ENCODE measurements around the gene PTPN18. TPM values are rescaled to one million over a fixed set of nuclear protein-coding genes. Genes with fewer than 3 reads are reported as not detected.
"Not testable (repeated sequence)": the region's sequence is repeated elsewhere in the genome, so short reads cannot be mapped to it uniquely, and the experiment has no call there.

PTPN18 gene
- polyA plus RNA-seq, 1 experiment: 24.4 TPM

DNA sequence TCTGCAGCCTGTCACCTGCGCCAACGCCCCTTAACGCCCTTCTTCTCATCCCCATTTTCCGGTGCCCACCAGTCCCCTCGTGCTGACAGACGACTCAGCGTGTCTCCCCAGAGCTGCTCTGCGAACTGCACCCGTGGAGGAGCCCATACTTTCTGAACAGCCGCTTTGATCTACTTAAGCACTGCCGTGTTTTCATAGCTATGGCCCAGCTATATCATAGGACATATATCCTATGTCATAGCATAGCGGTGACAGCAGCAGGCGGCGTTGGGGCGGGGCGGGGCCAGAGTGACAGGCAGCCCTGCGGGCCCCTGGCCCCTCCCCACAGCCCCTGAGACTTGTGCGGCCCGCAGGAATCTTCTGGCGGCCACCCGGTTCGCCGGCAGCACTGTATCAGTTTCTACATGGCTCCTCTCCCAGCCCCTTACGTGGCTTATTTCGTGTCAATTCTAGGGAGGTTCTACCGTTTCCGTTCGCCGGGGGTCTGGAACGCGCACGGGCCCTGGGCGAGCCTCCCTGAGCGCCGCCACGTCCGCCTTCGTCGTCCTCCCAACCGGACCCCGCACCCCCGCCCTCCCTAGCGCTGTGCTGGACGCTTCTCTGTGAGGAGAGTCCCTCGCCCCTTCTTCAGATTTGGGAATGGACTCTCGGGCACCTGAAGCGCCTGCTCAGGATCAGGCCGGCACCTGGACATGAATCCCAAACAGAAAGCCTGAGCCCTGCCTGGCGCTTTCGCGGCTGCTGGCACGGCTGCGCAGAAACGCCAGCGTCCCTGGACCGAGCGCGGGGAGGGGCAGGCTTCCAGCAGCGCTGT, 35.4 kb downstream of the PTPN18 start:
- POLR2A ChIA-PET: interaction anchor here (0.6 kb wide), 1 partner anchor 746 kb away, joined by 3 read pairs; no protein-coding TSS in a partner anchor
- CTCF ChIA-PET: interaction anchor here (1.2 kb wide), 1 partner anchor 36 kb away, joined by 4 read pairs; no protein-coding TSS in a partner anchor
- H3K27me3 ChIP-seq (ENCODE audit: control insufficient read depth, insufficient read depth, low read length): no peaks in the 10 kb centered on the region

DNA sequence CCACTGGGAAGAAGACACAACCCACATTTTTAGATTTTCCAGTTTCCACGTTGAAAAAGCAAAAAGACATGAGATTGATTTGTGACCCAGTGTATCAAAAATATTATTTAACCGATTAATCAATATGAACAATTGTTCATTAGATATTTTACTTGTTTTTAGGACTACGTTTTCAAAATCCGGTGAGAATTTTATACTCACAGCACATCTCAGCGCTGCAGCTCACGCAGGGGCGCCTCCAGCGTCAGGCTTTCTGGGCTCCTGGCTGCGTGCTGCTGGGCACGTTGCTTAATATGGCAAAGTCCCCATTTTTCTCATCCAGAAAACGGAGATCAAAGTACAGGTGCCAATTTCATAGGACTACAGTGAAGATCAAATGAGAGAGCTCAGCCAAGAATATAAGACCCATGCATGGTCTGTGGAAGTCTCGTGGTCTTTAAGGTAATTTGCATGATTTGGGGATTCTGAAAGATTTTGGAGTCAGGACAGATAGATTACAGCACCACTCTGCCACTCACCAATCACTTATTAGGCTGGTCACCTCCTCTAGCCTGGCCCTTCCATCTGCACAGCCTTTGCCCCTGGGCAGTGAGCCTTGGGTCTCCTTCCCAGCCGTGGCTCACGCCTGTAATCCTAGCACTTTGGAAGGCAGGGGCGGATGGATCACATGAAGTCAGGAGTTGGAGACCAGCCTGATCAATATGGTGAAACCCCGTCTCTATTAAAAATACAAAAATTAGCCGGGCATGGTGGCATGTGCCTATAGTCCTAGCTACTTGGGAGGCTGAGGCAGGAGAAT, 36.2 kb downstream of the PTPN18 start:
- CTCF ChIA-PET: interaction anchor here (1.2 kb wide), 2 partner anchors 21 to 35 kb away, joined by 3 to 4 read pairs; no protein-coding TSS in a partner anchor
- H3K4me3 ChIP-seq (ENCODE audit: low read depth, low read length): peak overlapping the region; percentile 62
- H3K36me3 ChIP-seq (ENCODE audit: control insufficient read depth, insufficient read depth, low read length): no peaks in the 10 kb centered on the region
- DNase-seq (ENCODE audit: low read depth): no peak
- TF ChIP-seq, protein P1, sequence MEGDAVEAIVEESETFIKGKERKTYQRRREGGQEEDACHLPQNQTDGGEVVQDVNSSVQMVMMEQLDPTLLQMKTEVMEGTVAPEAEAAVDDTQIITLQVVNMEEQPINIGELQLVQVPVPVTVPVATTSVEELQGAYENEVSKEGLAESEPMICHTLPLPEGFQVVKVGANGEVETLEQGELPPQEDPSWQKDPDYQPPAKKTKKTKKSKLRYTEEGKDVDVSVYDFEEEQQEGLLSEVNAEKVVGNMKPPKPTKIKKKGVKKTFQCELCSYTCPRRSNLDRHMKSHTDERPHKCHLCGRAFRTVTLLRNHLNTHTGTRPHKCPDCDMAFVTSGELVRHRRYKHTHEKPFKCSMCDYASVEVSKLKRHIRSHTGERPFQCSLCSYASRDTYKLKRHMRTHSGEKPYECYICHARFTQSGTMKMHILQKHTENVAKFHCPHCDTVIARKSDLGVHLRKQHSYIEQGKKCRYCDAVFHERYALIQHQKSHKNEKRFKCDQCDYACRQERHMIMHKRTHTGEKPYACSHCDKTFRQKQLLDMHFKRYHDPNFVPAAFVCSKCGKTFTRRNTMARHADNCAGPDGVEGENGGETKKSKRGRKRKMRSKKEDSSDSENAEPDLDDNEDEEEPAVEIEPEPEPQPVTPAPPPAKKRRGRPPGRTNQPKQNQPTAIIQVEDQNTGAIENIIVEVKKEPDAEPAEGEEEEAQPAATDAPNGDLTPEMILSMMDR (IDR thresholded peaks at IDR 0.05; ENCODE audit: insufficient read depth, low read depth, low read length): peak; percentile 28; the same call in 1 of the 2 replicates
- H3K27me3 ChIP-seq (ENCODE audit: control insufficient read depth, insufficient read depth, low read length): no peaks in the 10 kb centered on the region
- POLR2A ChIA-PET: no interaction called here

More for the DNA sequence above, 35.4 kb downstream of the PTPN18 start:
- DNase-seq (ENCODE audit: low read depth): no peak
- H3K4me3 ChIP-seq (ENCODE audit: low read depth, low read length): peak overlapping the region; percentile 62
- H3K36me3 ChIP-seq (ENCODE audit: control insufficient read depth, insufficient read depth, low read length): no peaks in the 10 kb centered on the region
- TF ChIP-seq, protein P1 (IDR thresholded peaks at IDR 0.05; ENCODE audit: insufficient read depth, low read depth, low read length): no peak

DNA sequence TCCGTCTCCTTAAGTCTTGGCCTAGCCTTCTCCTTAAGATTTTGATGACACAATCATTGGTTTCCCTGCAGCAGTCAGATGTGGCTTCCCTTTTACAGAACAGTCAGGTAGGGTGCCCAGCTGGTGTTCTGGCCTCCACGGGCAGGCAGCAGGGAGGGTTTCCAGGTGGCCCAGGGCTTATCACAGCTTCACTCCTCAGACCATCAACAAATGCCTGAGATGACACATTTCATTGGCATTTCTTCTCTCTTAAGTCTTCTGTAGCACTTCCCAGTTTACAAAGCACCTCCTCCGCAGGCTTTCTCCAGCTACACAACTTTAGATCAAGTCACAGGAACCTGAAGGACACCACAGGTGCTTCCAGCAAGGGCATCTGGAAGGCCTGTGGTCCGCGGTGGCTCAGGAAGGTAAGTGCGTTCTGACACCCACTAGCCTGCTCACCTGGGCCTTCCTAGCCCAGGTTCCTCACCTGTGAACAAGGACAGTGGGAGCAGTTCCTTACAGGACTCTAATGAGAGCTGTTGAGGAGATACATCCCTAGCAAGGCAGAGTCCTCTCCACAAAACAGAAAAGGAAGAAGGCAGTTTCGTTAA, 37.6 kb downstream of the PTPN18 start:
- POLR2A ChIA-PET: no interaction called here

DNA sequence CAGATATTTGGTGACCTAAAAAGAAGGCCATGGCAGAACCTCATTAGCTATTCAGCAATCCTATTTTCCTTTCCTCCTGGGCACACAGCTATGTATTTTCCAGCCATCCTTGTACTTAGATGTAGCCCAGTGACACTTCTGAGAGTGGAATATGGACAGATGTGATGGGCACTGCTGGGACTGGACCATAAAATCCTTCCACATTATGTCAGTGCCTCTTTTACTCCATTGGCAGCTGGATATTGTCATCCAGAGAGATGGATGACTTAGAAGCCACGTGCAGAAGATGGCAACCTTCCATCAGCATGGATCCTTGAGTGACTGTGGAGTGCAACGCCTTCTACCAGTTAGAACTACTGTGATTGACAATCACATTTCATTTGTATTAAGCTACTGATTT, 50.4 kb downstream of the PTPN18 start:
- CTCF ChIA-PET; H3K4me3 ChIP-seq (ENCODE audit: low read depth, low read length); H3K36me3 ChIP-seq (ENCODE audit: control insufficient read depth, insufficient read depth, low read length); H3K27me3 ChIP-seq (ENCODE audit: control insufficient read depth, insufficient read depth, low read length); DNase-seq (ENCODE audit: low read depth); POLR2A ChIA-PET: not testable (repeated sequence)

More for the DNA sequence above, 37.6 kb downstream of the PTPN18 start:
- Histone ChIP-seq H3K27me3 (ENCODE audit: control insufficient read depth, insufficient read depth, low read length) (no peaks in the 10 kb centered on the region), H3K36me3 (ENCODE audit: control insufficient read depth, insufficient read depth, low read length) (no peaks in the 10 kb centered on the region), H3K4me3 (ENCODE audit: low read depth, low read length) (no peak overlapping the region)
- TF ChIP-seq, protein P1 (IDR thresholded peaks at IDR 0.05; ENCODE audit: insufficient read depth, low read depth, low read length): no peak
- CTCF ChIA-PET: interaction anchor here (1.2 to 1.6 kb wide), 2 partner anchors 16 to 22 kb away, joined by 3 read pairs; no protein-coding TSS in a partner anchor
- no peak for DNase-seq (ENCODE audit: low read depth)

DNA sequence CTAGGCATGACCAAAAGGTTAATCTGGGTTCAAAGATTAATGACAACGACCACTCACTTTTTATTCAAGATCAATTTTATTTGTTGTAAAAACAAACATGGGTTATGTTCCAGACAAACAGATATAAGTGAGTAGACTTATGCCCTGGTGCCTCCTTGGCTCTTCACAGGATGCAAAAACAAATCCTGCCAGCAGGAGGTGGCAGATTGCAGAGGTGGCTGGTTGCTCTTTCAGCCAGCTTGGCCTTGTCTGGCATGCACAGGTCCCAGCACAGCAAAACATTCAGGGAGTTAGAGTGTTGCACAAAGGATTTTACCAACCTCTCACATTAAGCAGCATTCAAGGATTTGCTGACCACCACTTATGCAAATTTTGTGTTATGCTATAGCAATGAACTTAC, 60.8 kb downstream of the PTPN18 start:
- H3K27me3 ChIP-seq (ENCODE audit: control insufficient read depth, insufficient read depth, low read length); DNase-seq (ENCODE audit: low read depth); H3K4me3 ChIP-seq (ENCODE audit: low read depth, low read length); H3K36me3 ChIP-seq (ENCODE audit: control insufficient read depth, insufficient read depth, low read length); POLR2A ChIA-PET; CTCF ChIA-PET: not testable (repeated sequence)

DNA sequence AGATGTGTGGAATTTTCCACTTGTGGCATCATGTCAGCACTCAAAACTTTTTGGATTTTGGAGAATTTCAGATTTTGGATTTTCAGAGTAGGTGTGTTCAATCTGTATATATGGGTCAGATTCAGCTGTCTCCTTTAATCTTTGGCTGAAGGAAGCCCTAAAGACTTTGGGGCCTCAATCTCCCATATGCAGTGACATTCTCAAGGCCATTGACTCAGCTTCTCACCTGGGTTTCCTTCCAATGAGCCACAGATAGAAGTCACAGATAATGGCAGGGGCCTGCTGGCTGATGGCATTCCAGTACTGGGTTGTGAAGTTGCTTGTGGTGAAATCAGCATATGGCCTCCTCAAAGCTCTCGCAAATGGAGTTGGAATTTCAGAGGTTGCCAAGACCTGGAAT, 63.0 kb downstream of the PTPN18 start:
- DNase-seq (ENCODE audit: low read depth); H3K4me3 ChIP-seq (ENCODE audit: low read depth, low read length); H3K27me3 ChIP-seq (ENCODE audit: control insufficient read depth, insufficient read depth, low read length); H3K36me3 ChIP-seq (ENCODE audit: control insufficient read depth, insufficient read depth, low read length); CTCF ChIA-PET; POLR2A ChIA-PET: not testable (repeated sequence)

Small RNA genes within 50 kb of the gene (small RNA-seq; reads per million reads assigned to genes)
- gene AC132479.1 (ENCODE audit: insufficient read length, low read depth, low replicate concordance): not detected

Other genes with a start within 250 kb of the PTPN18 start
- gene POTEF, start 226.8 kb upstream of the PTPN18 start, polyA plus RNA-seq (2011; rRNA removed): not detected in 2 replicates
- 2.7 and 5.3 TPM in 2 replicates for gene CCDC74B, start 210.9 kb upstream of the PTPN18 start, polyA plus RNA-seq (2011; rRNA removed)
- 25.0 and 60.1 TPM in 2 replicates for gene SMPD4, start 174.5 kb upstream of the PTPN18 start, polyA plus RNA-seq (2011; rRNA removed)
- gene MZT2B, start 173.8 kb upstream of the PTPN18 start, polyA plus RNA-seq (2011; rRNA removed): 128 and 199 TPM in 2 replicates
- not detected in 2 replicates for gene TUBA3E, start 157.6 kb upstream of the PTPN18 start, polyA plus RNA-seq (2011; rRNA removed)
- 80.9 and 144 TPM in 2 replicates for gene IMP4, start 13.2 kb upstream of the PTPN18 start, polyA plus RNA-seq (2011; rRNA removed)
- gene POTEI, start 153.3 kb downstream of the PTPN18 start, polyA plus RNA-seq (2011; rRNA removed): not detected in 2 replicates
- gene CFC1B, start 165.2 kb downstream of the PTPN18 start, polyA plus RNA-seq (2011; rRNA removed): not detected in 2 replicates
- not detected in 2 replicates for gene CFC1, start 243.5 kb downstream of the PTPN18 start, polyA plus RNA-seq (2011; rRNA removed)